Mucosa of rectum (tissue), 2 donors: Measurements from ENCODE around the gene CD44.
"Not testable (repeated sequence)": the region's sequence is repeated elsewhere in the genome, so short reads cannot be mapped to it uniquely, and the experiment has no call there.

ENCODE experiments used
- H3K27ac ChIP-seq, 2 donors: one replicate each; pipeline ENCODE4 v1.7.0; 2013; ENCODE audit warnings: inconsistent platforms in 2 of 2, low read depth in 2 of 2, low read length in 2 of 2
- H3K27me3 ChIP-seq, 2 donors: one replicate each; pipeline ENCODE4 v1.7.0; 2013; ENCODE audit warnings: low read length in 2 of 2; ENCODE audit not compliant: control insufficient read depth in 2 of 2, insufficient read depth in 2 of 2
- H3K36me3 ChIP-seq, 2 donors: one replicate each; pipeline ENCODE4 v1.7.0; 2013; ENCODE audit warnings: low read length in 2 of 2; ENCODE audit not compliant: control insufficient read depth in 2 of 2, insufficient read depth in 2 of 2
- H3K4me1 ChIP-seq, 2 donors: one replicate each; pipeline ENCODE4 v1.7.0; 2013; ENCODE audit warnings: low read length in 2 of 2, mild to moderate bottlenecking in 1 of 2; ENCODE audit not compliant: control insufficient read depth in 2 of 2, insufficient read depth in 2 of 2
- H3K4me3 ChIP-seq, 2 donors: one replicate each; pipeline ENCODE4 v1.7.0; 2013; ENCODE audit warnings: low read length in 2 of 2
- H3K9ac ChIP-seq, 2 donors: one replicate each; pipeline ENCODE4 v1.7.0; 2013; ENCODE audit warnings: low read length in 2 of 2, low read depth in 1 of 2, mild to moderate bottlenecking in 1 of 2
- H3K9me3 ChIP-seq, 2 donors: one replicate each; pipeline ENCODE4 v1.7.0; 2013; ENCODE audit warnings: low read length in 2 of 2; ENCODE audit not compliant: control insufficient read depth in 2 of 2
- donor health status: healthy.
- donor health status: Normal muscosa, but diverticular disease.

CD44 gene

GRCh38 chr11:35223371-35223796, 84.4 kb downstream of the CD44 start:
- Histone ChIP-seq H3K9ac (no peak overlapping the region), H3K27me3 (no peaks in the 10 kb centered on the region), H3K4me3 (no peak overlapping the region), H3K4me1 (no peaks in the 10 kb centered on the region), H3K36me3 (peaks cover 38 to 47% of the 10 kb centered on the region in 2 donors), H3K27ac (no peak overlapping the region), H3K9me3 (no peaks in the 10 kb centered on the region)

DNA sequence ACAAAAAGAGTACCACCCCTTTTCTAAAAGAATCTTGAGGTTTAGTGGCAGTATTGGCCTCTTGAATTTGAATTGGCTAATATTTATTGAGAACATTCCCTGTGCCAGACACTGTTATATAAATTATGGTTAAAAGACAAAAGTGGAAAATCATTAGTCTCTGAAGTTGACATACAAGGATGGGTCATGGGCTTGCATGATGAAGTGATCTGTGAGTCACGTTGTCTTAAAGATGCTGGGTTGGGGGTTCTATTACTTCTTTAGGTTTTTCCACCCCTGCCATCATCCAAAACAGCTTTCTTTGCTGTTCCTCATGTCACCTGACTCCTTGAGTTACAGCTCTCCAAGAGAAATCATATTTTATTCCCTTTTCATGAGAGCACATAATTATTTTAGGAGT, 85.0 kb downstream of the CD44 start:
- Histone ChIP-seq H3K27me3 (no peaks in the 10 kb centered on the region), H3K27ac (no peak overlapping the region), H3K36me3 (peaks cover 44 to 47% of the 10 kb centered on the region in 2 donors), H3K4me3 (no peak overlapping the region), H3K9ac (no peak overlapping the region), H3K9me3 (no peaks in the 10 kb centered on the region), H3K4me1 (no peaks in the 10 kb centered on the region)

- Histone ChIP-seq H3K27me3 (no peaks in the 10 kb centered on the region), H3K4me3 (no peak overlapping the region), H3K9me3 (no peaks in the 10 kb centered on the region), H3K36me3 (peaks cover 48 to 51% of the 10 kb centered on the region in 2 donors), H3K4me1 (no peaks in the 10 kb centered on the region), H3K9ac (no peak overlapping the region), H3K27ac (no peak overlapping the region)
These were observed 87.1 kb downstream of the CD44 start for GRCh38 chr11:35225946-35226520.

DNA sequence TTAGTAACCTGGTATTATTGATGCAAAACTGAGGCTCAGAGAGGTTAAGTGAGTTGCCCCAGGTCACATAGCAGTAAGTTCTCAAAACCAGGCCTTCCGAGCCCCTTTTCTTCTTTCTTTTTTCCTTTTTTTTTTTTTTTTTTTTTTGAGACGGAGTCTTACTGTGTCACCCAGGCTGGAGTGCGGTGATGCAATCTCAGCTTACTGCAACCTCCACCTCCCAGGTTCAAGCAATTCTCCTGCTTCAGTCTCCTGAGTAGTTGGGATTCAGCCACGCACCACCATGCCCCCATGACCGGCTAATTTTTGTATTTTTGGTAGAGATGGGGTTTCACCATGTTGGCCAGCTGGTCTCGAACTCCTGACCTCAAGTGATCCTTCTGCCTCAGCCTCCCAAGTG, 87.8 kb downstream of the CD44 start:
- H3K9me3 ChIP-seq, H3K27ac ChIP-seq, H3K9ac ChIP-seq, H3K27me3 ChIP-seq, H3K4me3 ChIP-seq, H3K4me1 ChIP-seq: not testable (repeated sequence)
- H3K36me3 ChIP-seq: peaks cover 44 to 45% of the 10 kb centered on the region in 2 donors

DNA sequence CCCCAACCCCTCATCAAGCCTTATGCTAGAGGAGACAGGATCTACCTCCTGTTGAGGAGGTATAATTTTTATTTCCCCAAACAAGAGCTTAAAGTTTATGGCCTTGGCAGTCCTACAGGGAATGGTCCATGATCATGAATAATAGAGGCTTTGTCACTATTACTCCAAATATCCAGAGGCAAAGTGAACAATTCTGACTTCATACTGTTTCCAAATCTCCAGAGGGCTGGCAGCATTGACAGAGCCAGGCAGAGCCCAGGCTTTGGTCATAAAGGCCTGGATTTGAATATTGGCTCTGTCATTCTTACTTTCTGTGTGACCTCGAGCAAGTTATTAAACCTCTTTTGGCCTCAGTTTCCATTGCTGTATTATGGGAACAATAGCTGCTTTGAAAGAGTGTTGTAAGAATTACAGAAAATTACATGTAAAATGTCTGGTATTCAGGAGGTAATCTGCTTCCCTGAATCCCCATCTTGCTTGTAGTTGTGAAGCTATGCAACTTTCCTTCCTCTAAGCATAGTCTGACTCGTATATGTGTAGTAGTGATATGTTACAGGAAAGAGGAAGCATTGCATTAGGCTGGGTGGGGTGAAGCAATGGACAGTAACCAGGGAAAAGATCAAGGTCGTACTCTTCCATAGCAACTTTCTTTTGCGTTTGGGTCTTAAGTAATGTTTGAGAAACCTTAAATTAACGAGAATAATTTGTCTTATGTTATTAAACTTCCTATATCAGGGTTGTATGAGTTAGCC, 88.8 kb downstream of the CD44 start:
- Histone ChIP-seq H3K4me1 (no peaks in the 10 kb centered on the region), H3K27ac (peak overlapping the region in 1 of 2 donors; percentile 3), H3K9ac (no peak overlapping the region), H3K9me3 (no peaks in the 10 kb centered on the region), H3K27me3 (no peaks in the 10 kb centered on the region), H3K4me3 (no peak overlapping the region), H3K36me3 (peaks cover 37 to 38% of the 10 kb centered on the region in 2 donors)

DNA sequence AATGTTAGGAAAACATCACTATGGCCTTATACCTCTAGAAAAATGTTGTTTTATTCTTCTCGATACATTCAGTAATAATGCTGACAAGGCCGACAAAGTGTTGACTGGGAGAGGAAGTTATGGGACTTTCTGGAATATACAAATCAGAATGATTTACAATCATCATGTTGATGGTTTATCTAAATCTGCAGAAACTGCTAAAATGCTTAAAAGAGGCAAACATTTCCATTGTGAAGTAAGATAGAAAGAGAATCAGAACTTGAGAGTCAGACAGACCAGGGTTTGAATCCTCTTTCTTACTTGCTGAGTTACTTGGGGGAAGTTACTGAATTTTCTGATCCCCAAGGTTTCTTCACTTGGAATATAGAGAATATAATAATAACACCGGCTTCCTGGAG, 89.4 kb downstream of the CD44 start:
- Histone ChIP-seq H3K27ac (no peak overlapping the region), H3K36me3 (peaks cover 31 to 34% of the 10 kb centered on the region in 2 donors), H3K9me3 (no peaks in the 10 kb centered on the region), H3K9ac (no peak overlapping the region), H3K27me3 (no peaks in the 10 kb centered on the region), H3K4me1 (no peaks in the 10 kb centered on the region), H3K4me3 (no peak overlapping the region)

GRCh38 chr11:35230388-35230787, 91.4 kb downstream of the CD44 start:
- Histone ChIP-seq H3K27ac (no peak overlapping the region), H3K27me3 (no peaks in the 10 kb centered on the region), H3K4me1 (no peaks in the 10 kb centered on the region), H3K4me3 (no peak overlapping the region), H3K36me3 (peaks cover 18 to 28% of the 10 kb centered on the region in 2 donors), H3K9me3 (no peaks in the 10 kb centered on the region), H3K9ac (no peak overlapping the region)

DNA sequence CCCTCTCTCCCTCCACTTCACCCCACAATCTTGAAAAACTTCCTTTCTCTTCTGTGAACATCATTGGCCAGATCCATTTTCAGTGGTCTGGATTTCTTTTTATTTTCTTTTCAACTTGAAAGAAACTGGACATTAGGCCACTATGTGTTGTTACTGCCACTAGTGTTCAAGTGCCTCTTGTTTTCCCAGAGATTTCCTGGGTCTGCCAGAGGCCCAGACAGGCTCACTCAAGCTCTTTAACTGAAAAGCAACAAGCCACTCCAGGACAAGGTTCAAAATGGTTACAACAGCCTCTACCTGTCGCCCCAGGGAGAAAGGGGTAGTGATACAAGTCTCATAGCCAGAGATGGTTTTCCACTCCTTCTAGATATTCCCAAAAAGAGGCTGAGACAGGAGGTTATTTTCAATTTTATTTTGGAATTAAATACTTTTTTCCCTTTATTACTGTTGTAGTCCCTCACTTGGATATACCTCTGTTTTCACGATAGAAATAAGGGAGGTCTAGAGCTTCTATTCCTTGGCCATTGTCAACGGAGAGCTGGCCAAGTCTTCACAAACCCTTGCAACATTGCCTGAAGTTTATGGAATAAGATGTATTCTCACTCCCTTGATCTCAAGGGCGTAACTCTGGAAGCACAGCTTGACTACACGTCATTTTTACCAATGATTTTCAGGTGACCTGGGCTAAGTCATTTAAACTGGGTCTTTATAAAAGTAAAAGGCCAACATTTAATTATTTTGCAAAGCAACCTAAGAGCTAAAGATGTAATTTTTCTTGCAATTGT, 92.3 kb downstream of the CD44 start:
- Histone ChIP-seq H3K4me1 (no peaks in the 10 kb centered on the region), H3K4me3 (no peak overlapping the region), H3K9me3 (no peaks in the 10 kb centered on the region), H3K27ac (no peak overlapping the region), H3K27me3 (no peaks in the 10 kb centered on the region), H3K36me3 (peaks cover 18 to 28% of the 10 kb centered on the region in 2 donors), H3K9ac (no peak overlapping the region)

DNA sequence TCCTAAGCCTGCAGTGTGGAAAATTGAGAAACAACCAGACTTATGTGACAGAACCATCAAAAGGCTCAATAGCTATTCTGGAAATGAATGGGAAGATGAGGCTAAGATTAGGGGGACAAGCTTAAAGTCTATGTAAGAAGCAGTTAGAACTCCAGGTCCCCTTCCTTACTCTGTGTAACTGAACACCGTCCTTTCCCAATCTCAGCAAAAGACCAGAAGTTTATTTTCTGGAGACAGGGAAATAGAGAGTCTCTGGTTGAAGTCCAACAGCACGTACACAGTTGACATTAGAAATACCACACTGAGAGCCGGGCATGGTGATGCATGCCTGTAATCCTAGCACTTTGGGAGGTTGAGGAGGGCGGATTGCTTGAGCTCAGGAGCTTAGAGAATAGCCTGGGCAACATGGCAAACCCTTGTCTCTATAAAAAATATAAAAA, 93.9 kb downstream of the CD44 start:
- no peaks in the 10 kb centered on the region for H3K9me3 ChIP-seq
- H3K9ac ChIP-seq: no peak overlapping the region
- H3K27me3 ChIP-seq: no peaks in the 10 kb centered on the region
- no peak overlapping the region for H3K4me3 ChIP-seq
- peaks cover 18 to 24% of the 10 kb centered on the region in 2 donors for H3K36me3 ChIP-seq
- no peaks in the 10 kb centered on the region for H3K4me1 ChIP-seq
- H3K27ac ChIP-seq: no peak overlapping the region

DNA sequence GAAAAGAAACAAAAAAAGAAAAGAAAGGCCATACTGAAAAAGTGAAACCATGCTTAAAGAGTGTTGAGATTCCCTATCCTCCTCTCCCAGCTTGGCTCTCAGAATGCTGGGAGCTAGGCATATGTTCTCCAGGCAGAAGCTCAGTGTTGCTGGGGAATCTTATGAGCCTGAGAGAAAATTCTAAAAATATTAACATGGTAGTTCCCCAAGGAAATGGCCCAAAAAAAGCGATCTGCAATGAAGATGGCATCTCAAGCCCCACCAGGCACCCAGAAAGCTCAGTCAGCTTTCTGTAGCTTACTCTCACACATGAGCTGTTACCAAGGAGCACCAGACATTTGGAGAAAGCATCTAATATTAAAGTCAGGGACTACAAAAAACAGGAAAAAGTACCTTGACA, 94.5 kb downstream of the CD44 start:
- Histone ChIP-seq H3K36me3 (peaks cover 18 to 21% of the 10 kb centered on the region in 2 donors), H3K27me3 (no peaks in the 10 kb centered on the region), H3K4me3 (no peak overlapping the region), H3K27ac (no peak overlapping the region), H3K9me3 (no peaks in the 10 kb centered on the region), H3K4me1 (no peaks in the 10 kb centered on the region), H3K9ac (no peak overlapping the region)
